Measurements from ENCODE around the gene UPK1A.

The UPK1A gene

DNA sequence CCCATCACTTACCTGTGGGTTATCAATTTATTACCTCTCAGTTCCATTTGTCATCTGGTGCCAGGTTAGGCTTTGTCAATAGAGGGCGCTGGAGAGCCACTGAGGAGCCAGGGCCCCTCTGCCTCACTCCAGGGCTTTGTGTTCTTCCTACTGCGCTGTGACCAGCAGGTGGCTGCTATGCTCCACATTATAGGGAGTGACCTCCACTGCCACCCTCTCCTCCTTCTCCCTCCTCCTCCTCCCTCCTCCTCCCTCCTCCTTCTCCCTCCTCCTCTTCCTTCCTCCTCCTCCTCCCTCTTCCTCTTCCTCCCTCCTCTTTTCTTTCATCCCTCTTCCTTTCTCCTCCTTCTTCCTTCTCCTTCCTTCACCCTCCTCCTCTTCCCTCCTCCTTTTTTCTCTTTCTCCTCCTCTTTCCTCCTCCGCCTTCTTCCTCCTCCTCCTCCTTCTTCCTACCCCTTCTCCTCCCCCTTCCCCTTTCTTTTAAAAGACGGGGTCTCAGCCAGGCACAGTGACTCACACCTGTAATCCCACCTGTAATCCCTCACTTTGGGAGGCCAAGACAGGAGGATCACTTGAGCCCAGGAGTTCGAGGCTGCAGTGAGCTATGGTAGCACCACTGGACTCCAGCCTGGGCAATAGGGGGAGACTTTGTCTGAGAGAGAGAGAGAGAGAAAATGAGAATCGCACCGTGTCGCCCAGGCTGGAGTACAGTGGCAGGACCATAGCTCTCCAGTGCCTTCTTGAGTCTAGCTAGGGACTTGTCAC is 27.7 kb downstream of the UPK1A start:
- DNase-seq, result peak; percentile 59

DNA sequence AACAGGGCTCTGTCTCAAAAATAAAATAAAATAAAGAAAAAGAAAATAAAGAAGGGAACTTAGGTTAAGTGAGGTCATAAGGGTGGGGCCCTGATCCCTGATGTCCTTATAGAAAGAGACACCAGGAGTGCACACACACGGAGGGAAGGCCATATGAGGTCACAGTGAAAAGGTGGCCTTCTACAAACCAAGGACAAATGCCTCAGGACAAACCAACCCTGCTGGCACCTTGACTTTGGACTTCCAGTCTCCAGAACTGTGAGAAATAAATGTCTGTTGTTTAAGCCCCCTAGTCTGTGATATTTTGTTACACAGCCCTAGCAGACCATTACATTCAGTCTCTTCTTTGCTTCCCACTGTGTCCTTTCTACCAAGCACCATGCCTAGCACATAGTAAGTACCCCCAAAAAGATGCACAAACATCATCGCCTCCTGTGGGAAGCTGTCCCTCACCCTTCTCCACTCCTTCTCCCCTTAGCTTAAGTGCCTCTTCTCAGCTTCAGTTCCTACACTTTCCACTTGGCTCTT is 29.6 kb downstream of the UPK1A start:
- DNase-seq, result no peak

DNA sequence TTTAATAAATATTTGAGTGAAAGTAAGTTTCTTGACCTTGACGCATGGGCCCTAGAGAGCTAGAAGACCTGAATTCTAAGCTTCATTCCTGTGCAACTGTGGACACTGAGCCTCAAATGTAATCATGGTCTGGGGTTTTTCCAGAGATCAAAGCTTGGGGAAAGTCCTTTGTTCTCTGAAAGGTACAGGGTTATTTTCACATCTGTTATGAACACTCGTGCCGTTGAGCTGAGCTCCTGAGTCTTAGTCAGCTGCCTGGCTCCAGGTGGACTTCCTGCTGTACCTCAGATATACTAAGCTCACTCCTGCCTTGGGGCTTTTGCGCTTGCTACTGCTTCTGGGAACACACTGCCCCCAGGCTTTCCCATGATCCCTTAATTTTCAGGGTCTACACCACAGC is 30.5 kb downstream of the UPK1A start:
- DNase-seq, result no peak

DNA sequence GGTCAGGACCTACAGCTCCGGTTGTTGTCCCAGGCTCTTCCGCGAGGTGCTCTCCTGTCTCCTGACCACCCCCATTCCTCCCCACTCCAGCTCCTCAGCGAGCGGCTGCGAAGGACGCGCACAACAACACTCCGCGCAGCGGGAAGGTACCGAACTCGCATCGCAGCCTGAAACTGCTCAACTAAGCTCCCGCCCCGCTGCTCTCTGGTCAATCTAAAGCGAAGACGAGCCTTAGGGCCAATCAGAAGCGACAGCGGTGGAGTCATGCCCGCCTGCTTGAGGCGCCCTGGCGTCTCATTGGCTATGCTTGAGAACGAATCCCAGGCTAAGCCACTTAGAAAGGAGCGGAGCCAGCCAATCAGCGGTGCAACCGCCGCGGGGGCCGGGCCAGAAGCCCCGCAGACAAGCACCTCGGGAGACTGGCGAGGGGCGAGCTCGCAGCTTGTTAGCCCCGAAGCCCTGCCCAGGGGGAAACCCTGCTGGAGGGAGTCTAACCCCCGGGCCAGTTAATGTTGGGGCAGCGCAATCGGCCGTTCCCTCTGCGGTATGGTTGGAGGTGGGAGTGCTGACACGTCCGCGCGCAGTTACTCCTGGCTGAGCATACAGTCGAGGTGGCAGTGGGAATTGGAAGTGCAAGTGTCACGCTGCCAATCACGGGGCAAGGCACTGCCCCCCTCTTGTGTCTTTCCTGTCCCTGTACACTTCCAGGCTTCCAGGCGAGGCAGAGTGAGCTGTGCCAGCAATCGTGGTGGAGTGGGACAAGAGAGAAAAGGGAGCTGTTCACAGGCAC is 36.1 kb downstream of the UPK1A start:
- DNase-seq, result peak; percentile 94

DNA sequence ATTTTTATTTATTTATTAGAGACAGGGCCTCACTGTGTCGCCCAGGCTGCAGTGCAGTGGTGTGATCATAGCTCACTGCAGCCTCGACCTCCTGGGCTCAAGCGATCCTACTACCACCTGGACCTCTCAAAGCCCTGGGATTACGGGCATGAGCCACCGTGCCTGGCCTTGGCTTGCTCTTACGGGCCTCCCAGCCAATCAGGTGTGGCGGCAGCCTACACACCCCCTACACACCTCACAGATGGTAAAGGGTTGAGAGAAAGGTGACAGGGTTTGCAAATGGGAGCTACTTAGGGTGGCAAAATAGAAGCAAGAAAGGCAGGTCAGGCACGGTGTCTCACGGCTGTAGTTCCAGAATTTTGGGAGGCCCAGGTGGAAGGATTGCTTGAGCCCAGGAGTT is 37.0 kb downstream of the UPK1A start:
- no peak for DNase-seq

DNA sequence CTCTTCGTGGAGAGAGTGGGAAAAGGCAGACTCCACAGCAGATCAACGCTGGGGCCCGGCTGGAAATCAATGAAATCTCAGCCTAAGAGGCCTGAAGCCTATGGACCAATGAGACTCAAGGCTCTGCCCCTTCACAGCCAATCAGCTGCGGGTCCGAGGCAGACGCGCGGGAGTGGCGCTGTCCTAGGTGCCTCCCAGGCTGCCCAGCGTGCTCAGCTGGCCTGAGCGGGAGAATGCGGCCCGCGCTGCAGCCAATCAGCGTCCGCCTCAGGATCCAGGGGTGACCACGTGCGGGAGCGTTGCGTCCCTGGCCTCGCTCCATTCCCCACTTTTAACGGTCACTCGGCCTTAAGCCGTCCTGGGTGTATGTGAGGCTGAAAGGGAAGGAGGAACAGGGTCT is 37.9 kb downstream of the UPK1A start, which contains the start of gene ZBTB32:
Gene ZBTB32, plus strand, starts transcription at position 341 of the 400 bp plus-strand sequence. CDS start 10,069 bp downstream, outside the sequence.
- no peak for DNase-seq

DNA sequence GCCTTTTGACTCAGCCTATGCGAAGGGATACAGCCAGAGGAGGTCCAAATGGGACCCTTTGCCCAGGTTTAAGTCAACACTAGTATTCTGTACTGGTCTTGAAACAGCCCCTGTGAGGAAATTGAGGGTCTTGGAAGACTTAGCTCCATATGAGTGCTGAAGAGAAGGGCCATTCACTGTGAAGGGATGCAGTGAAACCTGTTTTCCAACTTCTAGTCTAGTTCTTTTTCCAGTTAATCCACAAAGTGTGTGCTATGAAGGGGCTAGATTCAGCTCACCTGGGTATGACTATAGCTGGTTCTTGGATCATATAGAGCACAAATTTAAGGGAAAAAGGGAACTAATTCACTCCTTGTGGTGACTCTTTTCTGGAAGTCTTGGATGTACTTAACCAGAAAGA is 42.1 kb downstream of the UPK1A start:
- DNase-seq, result no peak

DNA sequence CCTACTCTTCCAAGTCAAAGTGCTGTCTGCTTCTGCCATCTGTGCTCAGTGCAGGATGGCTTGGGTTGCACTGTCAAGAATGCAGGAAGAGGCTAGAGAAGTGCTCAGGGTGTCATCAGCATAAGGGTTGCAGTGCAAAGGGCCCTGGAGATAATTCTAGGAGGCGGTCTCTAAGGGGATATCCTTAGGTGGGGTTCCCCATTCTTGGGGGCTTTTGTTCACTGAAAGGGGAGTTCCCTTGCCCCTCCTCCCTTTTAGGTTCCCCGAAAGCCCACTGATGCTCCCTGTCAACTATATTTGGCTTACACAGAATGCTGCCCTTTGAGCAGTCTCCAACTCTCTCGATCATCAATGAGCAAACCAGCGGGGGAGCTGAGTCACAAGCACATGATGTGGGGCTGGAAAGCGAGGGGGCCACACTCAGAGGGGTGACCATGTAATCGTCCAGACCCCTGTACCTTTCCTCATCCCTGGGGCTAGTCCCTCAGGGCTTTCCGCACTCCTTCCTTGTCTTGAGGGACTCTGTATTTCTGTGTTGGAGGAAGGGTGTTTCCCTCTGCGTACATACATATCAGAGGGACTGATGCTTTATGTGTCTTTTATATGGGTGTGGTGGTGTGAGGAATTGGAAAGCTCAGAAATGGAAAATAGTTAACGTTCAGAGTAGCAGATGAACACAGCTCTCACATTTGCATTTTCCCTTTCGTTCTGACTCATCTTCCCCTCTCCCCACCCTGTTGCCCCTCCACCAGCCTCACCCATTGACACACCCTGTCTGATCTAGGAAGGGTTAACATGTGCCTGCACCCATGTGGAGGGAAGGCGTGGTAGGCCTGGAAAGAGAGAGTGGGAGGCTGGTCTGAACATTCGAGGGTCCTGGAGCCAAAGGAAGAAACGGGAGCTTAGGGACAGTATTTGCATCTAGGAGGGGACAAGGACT is 44.7 kb downstream of the UPK1A start:
- no peak for DNase-seq

DNA sequence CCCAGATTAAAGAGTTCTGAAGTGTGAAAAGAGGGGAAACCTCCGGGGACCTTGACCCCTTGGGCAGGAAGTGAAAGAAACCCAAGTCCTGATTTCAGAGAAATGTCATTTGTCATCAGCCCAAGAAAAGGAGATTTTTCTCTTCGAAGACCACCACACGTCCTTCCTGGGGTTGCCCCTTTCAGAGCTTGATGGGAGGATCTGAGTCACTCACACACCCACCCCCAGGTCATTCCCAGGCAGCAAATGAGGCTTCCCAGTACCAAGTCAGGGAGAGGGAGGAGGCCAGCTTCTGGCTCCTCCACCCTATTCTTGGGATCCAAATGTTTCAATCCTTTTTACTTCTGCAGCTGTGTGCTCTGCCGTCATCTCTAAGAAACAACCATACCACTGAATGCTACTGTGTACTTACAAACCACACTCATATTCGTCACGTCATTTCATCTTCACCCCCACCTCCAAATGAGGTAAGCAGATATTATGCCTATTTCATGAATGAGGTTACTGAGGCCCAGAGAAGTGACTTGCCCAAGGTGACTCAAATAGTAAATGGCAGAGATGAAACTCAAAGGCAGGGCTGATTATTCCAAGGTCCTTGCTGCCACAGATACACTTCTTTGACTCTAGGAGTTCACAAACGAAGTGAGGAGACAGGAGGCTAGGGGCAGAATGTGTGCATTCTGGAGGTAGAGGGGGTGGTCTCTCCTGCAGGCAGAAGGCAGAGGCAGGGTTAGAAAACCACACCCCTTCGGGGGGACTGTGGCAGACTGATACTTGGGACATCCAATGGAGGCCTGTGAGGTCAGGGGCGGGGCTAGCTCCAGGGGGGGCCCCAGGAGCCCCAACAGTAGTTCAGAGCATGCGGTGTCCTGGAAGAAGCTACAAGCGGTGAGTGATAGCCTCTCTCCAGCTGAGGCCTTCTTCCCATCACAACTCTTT is 46.5 kb downstream of the UPK1A start:
- DNase-seq, result no peak

DNA sequence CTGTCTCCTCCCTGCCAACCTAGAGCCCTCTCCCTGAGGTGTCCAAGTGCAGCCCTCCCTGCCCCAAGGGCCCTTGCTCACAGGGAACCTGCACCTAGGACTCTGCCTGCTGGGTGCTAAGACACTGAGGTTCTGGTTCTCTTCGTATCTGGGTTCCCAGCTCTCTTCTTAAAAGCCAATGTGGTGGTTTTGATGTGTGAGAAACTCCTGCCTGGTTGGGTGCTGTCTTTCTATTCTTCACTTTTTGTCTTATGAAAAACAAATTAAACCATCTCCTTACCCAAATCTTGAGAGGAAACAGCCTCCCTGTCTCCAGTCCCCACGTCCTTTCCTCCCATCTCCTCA is 47.2 kb downstream of the UPK1A start:
- DNase-seq, result no peak

DNA sequence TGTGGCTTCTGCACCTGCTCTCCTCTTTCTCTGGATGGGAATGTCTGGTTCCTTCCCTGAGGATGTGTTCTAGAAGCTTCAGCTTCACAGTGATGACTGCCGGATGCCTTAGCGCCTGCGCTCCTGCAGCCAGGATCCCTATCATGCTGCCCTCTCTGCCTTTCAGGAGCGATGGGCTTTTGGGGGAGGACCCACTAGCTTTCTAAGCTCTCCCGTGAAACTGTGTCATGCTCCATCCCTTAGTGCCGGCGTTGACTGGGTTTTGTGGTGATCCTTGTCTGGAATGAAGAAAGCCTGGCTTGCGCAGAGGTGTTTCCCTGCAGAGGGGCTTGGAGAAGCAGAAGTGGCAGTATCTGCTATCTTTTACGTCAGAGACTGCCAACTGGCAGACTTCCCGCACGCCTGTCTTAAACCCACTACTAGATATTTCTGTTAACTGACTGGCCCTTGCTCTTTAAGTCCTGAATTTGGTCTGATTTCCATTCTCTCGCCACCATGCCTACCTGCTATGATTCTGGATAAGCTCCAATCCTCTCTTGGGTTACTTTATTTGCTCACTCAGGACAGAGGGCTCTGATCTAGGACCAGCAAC is 47.7 kb downstream of the UPK1A start:
- DNase-seq, result no peak

DNA sequence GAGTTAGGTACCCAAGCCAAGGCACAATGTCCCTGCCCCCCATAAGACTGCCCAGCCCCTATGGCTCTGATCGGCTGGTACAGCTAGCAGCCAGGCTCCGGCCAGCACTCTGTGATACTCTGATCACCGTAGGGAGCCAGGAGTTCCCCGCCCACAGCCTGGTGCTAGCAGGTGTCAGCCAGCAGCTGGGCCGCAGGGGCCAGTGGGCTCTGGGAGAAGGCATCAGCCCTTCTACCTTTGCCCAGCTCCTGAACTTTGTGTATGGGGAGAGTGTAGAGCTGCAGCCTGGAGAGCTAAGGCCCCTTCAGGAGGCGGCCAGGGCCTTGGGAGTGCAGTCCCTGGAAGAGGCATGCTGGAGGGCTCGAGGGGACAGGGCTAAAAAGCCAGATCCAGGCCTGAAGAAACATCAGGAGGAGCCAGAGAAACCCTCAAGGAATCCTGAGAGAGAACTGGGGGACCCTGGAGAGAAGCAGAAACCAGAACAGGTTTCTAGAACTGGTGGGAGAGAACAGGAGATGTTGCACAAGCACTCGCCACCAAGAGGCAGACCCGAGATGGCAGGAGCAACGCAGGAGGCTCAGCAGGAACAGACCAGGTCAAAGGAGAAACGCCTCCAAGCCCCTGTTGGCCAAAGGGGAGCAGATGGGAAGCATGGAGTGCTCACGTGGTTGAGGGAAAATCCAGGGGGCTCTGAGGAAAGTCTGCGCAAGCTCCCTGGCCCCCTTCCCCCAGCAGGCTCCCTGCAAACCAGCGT is 48.5 kb downstream of the UPK1A start:
- DNase-seq, result no peak

DNA sequence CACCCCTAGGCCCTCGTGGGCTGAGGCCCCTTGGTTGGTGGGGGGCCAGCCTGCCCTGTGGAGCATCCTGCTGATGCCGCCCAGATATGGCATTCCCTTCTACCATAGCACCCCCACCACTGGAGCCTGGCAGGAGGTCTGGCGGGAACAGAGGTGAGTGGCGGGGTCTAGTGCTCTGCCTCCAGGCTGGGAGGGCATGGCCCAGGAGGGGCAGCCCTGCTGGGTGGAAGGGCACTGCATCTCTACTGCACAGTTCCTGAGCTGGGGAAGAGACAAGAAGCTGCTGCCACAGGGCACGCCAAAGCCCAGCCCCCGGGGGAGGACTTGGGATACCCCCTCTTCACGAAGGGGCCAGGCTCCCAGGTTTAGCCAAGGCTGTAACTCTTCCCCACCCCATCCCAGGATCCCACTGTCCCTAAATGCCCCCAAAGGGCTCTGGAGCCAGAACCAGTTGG is 49.1 kb downstream of the UPK1A start:
- DNase-seq, result no peak

DNA sequence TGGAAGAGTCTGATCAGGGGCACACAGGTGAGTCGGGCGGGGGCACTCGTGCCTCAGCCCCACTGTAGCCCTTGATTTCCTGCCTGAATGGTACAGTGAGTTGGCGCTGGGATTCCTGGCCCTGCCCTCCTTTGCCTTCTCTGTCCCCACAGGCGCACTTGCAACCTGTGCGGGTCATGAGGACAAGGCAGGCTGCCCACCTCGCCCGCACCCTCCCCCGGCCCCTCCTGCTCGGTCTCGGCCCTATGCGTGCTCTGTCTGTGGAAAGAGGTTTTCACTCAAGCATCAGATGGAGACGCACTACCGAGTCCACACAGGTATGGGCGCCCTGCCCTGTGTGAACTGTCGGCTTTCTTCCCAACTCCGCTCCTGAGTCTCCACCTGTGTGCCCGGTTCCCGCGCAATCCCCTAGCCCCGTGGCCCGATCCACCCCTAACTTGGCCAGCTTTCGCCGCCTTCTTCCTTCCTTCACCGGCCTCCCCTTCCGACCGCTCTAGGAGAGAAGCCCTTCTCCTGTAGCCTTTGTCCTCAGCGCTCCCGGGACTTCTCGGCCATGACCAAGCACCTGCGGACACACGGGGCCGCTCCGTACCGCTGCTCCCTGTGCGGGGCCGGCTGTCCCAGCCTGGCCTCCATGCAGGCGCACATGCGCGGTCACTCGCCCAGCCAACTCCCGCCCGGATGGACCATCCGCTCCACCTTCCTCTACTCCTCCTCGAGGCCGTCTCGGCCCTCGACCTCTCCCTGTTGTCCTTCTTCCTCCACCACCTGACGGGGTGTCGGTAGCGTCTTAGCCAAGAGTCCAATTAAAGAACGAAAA is 49.9 kb downstream of the UPK1A start:
- no peak for DNase-seq

DNA sequence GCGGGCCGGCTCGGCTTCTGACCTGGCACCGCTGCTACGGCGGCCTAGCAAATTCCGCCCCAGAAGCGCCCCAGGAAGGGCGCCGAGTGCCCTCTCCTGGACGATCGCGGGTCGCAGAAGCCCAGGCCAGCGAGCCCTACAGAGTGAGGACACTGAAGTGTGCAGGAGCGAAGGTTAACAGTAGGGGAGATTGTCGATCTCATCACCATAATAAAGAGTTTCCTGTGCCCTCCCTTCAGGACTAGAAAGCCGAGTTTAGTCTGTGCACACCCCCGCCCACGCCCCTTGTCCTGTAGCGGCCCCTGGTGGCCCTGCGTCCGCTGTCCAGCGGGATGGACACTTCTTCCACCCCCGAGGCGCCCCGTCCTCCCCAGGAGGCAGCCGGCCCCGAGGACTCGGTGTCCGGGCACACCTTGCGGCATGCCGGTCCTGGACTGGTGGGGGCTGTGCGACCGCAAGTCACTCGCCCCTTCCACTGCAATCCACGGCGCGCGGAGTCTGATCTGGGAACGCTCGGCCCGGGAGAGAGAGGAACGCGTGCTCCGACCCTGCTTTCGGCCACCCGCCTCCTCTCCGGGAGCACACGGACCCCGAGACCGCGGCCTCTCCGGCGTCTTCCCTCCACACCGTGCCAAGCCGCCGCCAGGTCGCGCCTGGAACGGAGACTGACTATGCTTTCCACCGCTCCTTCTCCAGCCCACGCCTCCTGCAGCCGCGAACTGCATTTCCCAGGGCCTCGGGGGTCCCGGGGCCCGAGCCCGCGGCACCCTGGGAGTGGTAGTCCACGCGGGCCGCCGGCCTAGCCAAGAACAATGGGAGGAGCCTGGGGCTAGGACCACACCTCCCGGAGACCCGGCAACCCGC is 50.7 kb downstream of the UPK1A start:
- DNase-seq, result peak; percentile 70

DNA sequence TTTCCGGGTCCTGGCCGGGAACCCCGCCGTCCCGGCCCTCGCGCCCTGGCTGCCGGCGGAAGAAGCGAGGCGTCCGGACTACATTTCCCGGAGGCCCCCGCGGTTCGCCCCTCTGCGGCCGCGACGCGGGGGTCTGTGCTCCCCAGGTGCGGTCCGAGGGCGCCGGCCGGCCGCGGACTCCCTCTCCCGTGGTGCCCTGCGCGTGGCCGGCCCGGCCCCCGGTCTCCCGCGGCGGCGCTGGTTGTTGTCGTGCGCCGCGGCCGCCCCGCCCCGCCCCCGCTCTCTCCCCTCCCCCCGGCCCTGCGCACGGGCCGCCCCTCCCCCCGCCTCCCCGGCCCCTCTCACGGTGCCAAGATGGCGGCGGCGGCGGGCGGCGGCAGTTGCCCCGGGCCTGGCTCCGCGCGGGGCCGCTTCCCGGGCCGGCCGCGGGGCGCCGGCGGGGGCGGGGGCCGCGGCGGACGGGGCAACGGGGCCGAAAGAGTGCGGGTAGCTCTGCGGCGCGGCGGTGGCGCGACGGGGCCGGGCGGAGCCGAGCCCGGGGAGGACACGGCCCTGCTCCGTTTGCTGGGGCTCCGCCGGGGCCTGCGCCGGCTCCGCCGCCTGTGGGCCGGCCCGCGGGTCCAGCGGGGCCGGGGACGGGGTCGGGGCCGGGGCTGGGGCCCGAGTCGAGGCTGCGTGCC is 51.5 kb downstream of the UPK1A start, which contains the start of gene KMT2B:
Gene KMT2B, plus strand, starts transcription at position 339 of the 680 bp plus-strand sequence. Its CDS starts 16 bp downstream, at position 355.
- DNase-seq, result no peak

DNA sequence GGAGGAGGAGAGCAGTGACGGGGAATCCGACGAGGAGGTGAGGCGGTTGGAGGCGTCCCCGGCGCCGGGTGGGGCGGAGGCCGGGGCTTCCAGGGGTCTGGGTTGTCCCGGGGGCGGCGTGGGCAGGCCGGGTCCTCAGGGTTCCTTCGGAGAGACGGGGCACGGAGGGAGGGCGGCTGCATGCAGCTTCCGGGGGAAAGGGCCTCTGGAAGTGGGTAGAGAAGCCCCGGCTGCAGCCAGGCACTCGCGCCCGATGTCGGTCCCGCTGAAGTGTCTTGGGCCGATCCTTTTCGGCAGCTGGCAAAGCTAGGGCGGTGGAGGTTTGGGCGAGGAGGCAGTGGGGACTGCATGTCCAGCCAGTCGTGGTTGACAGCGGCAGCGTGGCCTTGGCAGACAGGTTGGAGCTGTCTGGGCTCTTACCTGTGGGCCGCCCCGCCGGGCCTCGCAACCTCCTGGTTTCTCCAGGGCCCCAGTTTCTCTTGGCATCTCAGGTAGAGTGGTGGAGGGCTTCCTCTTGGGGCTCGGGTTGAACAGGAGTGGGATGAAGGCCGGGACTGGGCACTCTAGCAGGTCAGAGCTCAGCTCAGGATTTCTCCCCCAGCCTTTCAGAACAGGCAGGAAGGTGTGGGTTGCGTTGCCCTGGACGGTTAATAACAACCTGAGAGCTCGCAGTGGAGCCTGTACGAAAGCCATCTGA is 52.2 kb downstream of the UPK1A start:
- DNase-seq, result no peak

All from NCI-H1436 treated with DMSO at 0.1 percent for 48 hours (cell line).